Neural progenitor cell (in vitro differentiated cells): ENCODE data around the gene FCN3. TPM values are rescaled to one million over a fixed set of nuclear protein-coding genes. Genes with fewer than 3 reads are reported as not detected.

Experiments used
- DNase-seq: peaks from one replicate; pipeline ENCODE4 v3.0.0-alpha.2; 2016; ENCODE audit warnings: low spot score
- H2AFZ ChIP-seq: fragments of 200-600 bp; sonication (generic); replicated peaks from 2 replicates; pipeline ENCODE4 v1.6.1; 2016; ENCODE audit warnings: antibody characterized with exemption
- H3F3A ChIP-seq: fragments of 200-600 bp; sonication (generic); 2 replicates; pipeline ENCODE4 v1.6.1; 2016; ENCODE audit warnings: antibody characterized with exemption, low read depth
- H3K27ac ChIP-seq: fragments of 200-600 bp; sonication (generic); 2 replicates; pipeline ENCODE4 v1.5.1; 2016; ENCODE audit warnings: mild to moderate bottlenecking
- H3K27me3 ChIP-seq: fragments of 200-600 bp; sonication (generic); 2 replicates; pipeline ENCODE4 v1.6.1; 2016; ENCODE audit warnings: mild to moderate bottlenecking, moderate library complexity
- H3K36me3 ChIP-seq: fragments of 200-600 bp; sonication (generic); 2 replicates; pipeline ENCODE4 v1.5.1; 2016
- H3K4me1 ChIP-seq: fragments of 200-600 bp; sonication (generic); 2 replicates; pipeline ENCODE4 v1.6.1; 2016; ENCODE audit warnings: mixed run types
- H3K4me2 ChIP-seq: fragments of 200-600 bp; sonication (generic); 2 replicates; pipeline ENCODE4 v1.6.1; 2016
- H3K4me3 ChIP-seq: fragments of 200-600 bp; sonication (generic); 2 replicates; pipeline ENCODE4 v1.5.1; 2016
- H3K79me2 ChIP-seq: fragments of 200-600 bp; sonication (generic); 2 replicates; pipeline ENCODE4 v1.6.1; 2016; ENCODE audit warnings: low read depth
- H3K9ac ChIP-seq: fragments of 200-600 bp; sonication (generic); 2 replicates; pipeline ENCODE4 v1.6.1; 2016
- H3K9me3 ChIP-seq: fragments of 200-600 bp; sonication (generic); 2 replicates; pipeline ENCODE4 v1.5.1; 2016; ENCODE audit warnings: low read depth
- H4K20me1 ChIP-seq: fragments of 200-600 bp; sonication (generic); 2 replicates; pipeline ENCODE4 v1.6.1; 2016; ENCODE audit warnings: low read depth
- H3K27ac Mint-ChIP-seq: 3 replicates; pipeline ENCODE4 v1.8.0; 2021; ENCODE audit warnings: mixed read lengths
- H3K27me3 Mint-ChIP-seq: 2 replicates; pipeline ENCODE4 v1.8.0; 2022; ENCODE audit warnings: low read depth, mild to moderate bottlenecking, inconsistent platforms, moderate library complexity, mixed read lengths; ENCODE audit not compliant: insufficient read depth
- H3K36me3 Mint-ChIP-seq: 3 replicates; pipeline ENCODE4 v1.8.0; 2021; ENCODE audit warnings: mixed read lengths
- H3K4me1 Mint-ChIP-seq: 3 replicates; pipeline ENCODE4 v1.8.0; 2021; ENCODE audit warnings: mixed read lengths
- H3K4me3 Mint-ChIP-seq: 3 replicates; pipeline ENCODE4 v1.8.0; 2021; ENCODE audit warnings: mild to moderate bottlenecking, moderate library complexity, mixed read lengths
- H3K9me3 Mint-ChIP-seq: 3 replicates; pipeline ENCODE4 v1.8.0; 2020; ENCODE audit warnings: mixed read lengths
- CTCF ChIP-seq: fragments of 200-600 bp; sonication (generic); IDR thresholded peaks from 2 replicates; pipeline ENCODE4 v1.5.1; 2017; ENCODE audit warnings: antibody characterized with exemption, mild to moderate bottlenecking
- EZH2 ChIP-seq: fragments of 200-600 bp; sonication (generic); IDR thresholded peaks from 2 replicates; pipeline ENCODE4 v1.6.1; 2017; ENCODE audit warnings: antibody characterized with exemption, mild to moderate bottlenecking, moderate library complexity
- EZH2phosphoT487 ChIP-seq: fragments of 200-600 bp; sonication (generic); IDR thresholded peaks from 2 replicates; pipeline ENCODE4 v1.6.1; 2017; ENCODE audit warnings: antibody characterized with exemption
- total RNA-seq: library from RNA; depleted of rRNA; stranded (reverse); fragments of >200 nt; gene quantifications from 2 replicates; pipeline ENCODE4 v1.2.3, GENCODE V29; 2015; ENCODE audit warnings: low replicate concordance

The FCN3 gene
- total RNA-seq, 1 donor from 2014 or later, result not detected

- no peaks in the 10 kb centered on the region for H3K4me1 ChIP-seq
- DNase-seq, result no peak
- no peak overlapping the region for H3K9ac ChIP-seq
- H3K4me3 ChIP-seq, result no peak overlapping the region
- H3K27ac ChIP-seq, result no peak overlapping the region
- H2AFZ ChIP-seq, result no peak overlapping the region
- Mint-ChIP-seq H3K36me3 (no peaks in the 10 kb centered on the region), H3K27ac (no peak overlapping the region), H3K9me3 (no peaks in the 10 kb centered on the region), H3K4me3 (peak overlapping the region; percentile 54), H3K27me3 (peaks cover 7% of the 10 kb centered on the region), H3K4me1 (peaks cover 8% of the 10 kb centered on the region)
- H3K4me2 ChIP-seq, result no peak overlapping the region
- TF ChIP-seq EZH2 (no peak), CTCF (no peak), EZH2phosphoT487 (no peak)
- H3F3A ChIP-seq, result no peaks in the 10 kb centered on the region
- H3K79me2 ChIP-seq, result no peaks in the 10 kb centered on the region
- no peaks in the 10 kb centered on the region for H3K36me3 ChIP-seq
- no peaks in the 10 kb centered on the region for H3K9me3 ChIP-seq
- no peaks in the 10 kb centered on the region for H4K20me1 ChIP-seq
- H3K27me3 ChIP-seq, result peaks cover 27% of the 10 kb centered on the region
These were observed 6.4 kb upstream of the FCN3 start for GRCh38 chr1:27380766-27381733.

- Histone ChIP-seq H3K79me2 (no peaks in the 10 kb centered on the region), H3K36me3 (no peaks in the 10 kb centered on the region)
- H3K4me1 Mint-ChIP-seq, result peaks cover 8% of the 10 kb centered on the region
These were observed 5.6 kb upstream of the FCN3 start for GRCh38 chr1:27380224-27380623.

GRCh38 chr1:27379564-27380122 is 5.0 kb upstream of the FCN3 start:
- no peak for TF ChIP-seq EZH2phosphoT487
- TF ChIP-seq CTCF, result no peak
- TF ChIP-seq EZH2, result no peak
- no peaks in the 10 kb centered on the region for H4K20me1 ChIP-seq
- no peaks in the 10 kb centered on the region for H3K9me3 Mint-ChIP-seq
- H3F3A ChIP-seq, result no peaks in the 10 kb centered on the region
- no peak overlapping the region for H3K4me2 ChIP-seq
- H3K4me1 Mint-ChIP-seq, result peaks cover 8% of the 10 kb centered on the region
- no peaks in the 10 kb centered on the region for H3K36me3 Mint-ChIP-seq
- no peak overlapping the region for H3K27ac ChIP-seq
- H3K4me3 Mint-ChIP-seq, result no peak overlapping the region
- H3K4me1 ChIP-seq, result no peaks in the 10 kb centered on the region
- no peak overlapping the region for H3K9ac ChIP-seq
- H3K27ac Mint-ChIP-seq, result no peak overlapping the region
- H3K9me3 ChIP-seq, result no peaks in the 10 kb centered on the region
- H3K4me3 ChIP-seq, result no peak overlapping the region
- no peaks in the 10 kb centered on the region for H3K79me2 ChIP-seq
- H3K27me3 ChIP-seq, result peaks cover 27% of the 10 kb centered on the region
- H3K27me3 Mint-ChIP-seq, result peaks cover 11% of the 10 kb centered on the region
- no peak for DNase-seq
- H3K36me3 ChIP-seq, result no peaks in the 10 kb centered on the region
- H2AFZ ChIP-seq, result no peak overlapping the region

More at GRCh38 chr1:27380224-27380623, 5.6 kb upstream of the FCN3 start:
- Histone ChIP-seq H4K20me1 (no peaks in the 10 kb centered on the region), H3K27me3 (peaks cover 27% of the 10 kb centered on the region), H3K9ac (no peak overlapping the region), H3K9me3 (no peaks in the 10 kb centered on the region), H2AFZ (no peak overlapping the region), H3K27ac (no peak overlapping the region), H3F3A (no peaks in the 10 kb centered on the region), H3K4me3 (no peak overlapping the region), H3K4me2 (no peak overlapping the region), H3K4me1 (no peaks in the 10 kb centered on the region)
- no peak for TF ChIP-seq EZH2phosphoT487
- TF ChIP-seq CTCF, result no peak
- no peak for TF ChIP-seq EZH2
- Mint-ChIP-seq H3K9me3 (no peaks in the 10 kb centered on the region), H3K36me3 (no peaks in the 10 kb centered on the region), H3K27ac (no peak overlapping the region), H3K27me3 (peaks cover 9% of the 10 kb centered on the region), H3K4me3 (no peak overlapping the region)
- DNase-seq, result no peak
